ENCODE measurements around the gene MTARC2. TPM values are rescaled to one million over a fixed set of nuclear protein-coding genes. Genes with fewer than 3 reads are reported as not detected.

The MTARC2 gene
- total RNA-seq, 1 experiment from 2014 or later, result 10.7 TPM

GRCh38 chr1:220767312-220768125, 19.4 kb downstream of the MTARC2 start:
- DNase-seq (ENCODE audit: extremely low read depth, low read depth), result no peak

GRCh38 chr1:220768126-220768601, 20.0 kb downstream of the MTARC2 start:
- DNase-seq (ENCODE audit: extremely low read depth, low read depth), result no peak

- DNase-seq (ENCODE audit: extremely low read depth, low read depth), result no peak
Measured at GRCh38 chr1:220769205-220769604, 21.1 kb downstream of the MTARC2 start.

- no peak for DNase-seq (ENCODE audit: extremely low read depth, low read depth)
Measured at GRCh38 chr1:220770245-220770913, 22.3 kb downstream of the MTARC2 start.

GRCh38 chr1:220772846-220773245, 24.7 kb downstream of the MTARC2 start:
- DNase-seq (ENCODE audit: extremely low read depth, low read depth), result no peak

- peak; percentile 54 for DNase-seq (ENCODE audit: extremely low read depth, low read depth)
Measured at GRCh38 chr1:220775240-220775853, 27.2 kb downstream of the MTARC2 start.

- DNase-seq (ENCODE audit: extremely low read depth, low read depth), result no peak
Measured at GRCh38 chr1:220776254-220776653, 28.1 kb downstream of the MTARC2 start.

- DNase-seq (ENCODE audit: extremely low read depth, low read depth), result peak; percentile 77
Measured at GRCh38 chr1:220776720-220777326, 28.7 kb downstream of the MTARC2 start.

- DNase-seq (ENCODE audit: extremely low read depth, low read depth), result no peak
Measured at GRCh38 chr1:220783453-220783852, 35.3 kb downstream of the MTARC2 start.

GRCh38 chr1:220784751-220785150, 36.6 kb downstream of the MTARC2 start:
- DNase-seq (ENCODE audit: extremely low read depth, low read depth), result no peak

- no peak for DNase-seq (ENCODE audit: extremely low read depth, low read depth)
Measured at GRCh38 chr1:220785166-220786056, 37.3 kb downstream of the MTARC2 start.

- DNase-seq (ENCODE audit: extremely low read depth, low read depth), result no peak
Measured at GRCh38 chr1:220786057-220786336, 37.9 kb downstream of the MTARC2 start.

- peak; percentile 54 for DNase-seq (ENCODE audit: extremely low read depth, low read depth)
Measured at GRCh38 chr1:220786337-220787068, 38.4 kb downstream of the MTARC2 start, which contains the start of gene MTARC1. Gene MTARC1, plus strand, starts transcription at chr1:220786913. Its CDS starts 32 bp downstream, at chr1:220786945.

GRCh38 chr1:220787069-220787619, 39.0 kb downstream of the MTARC2 start:
- DNase-seq (ENCODE audit: extremely low read depth, low read depth), result no peak

- DNase-seq (ENCODE audit: extremely low read depth, low read depth), result no peak
Measured at GRCh38 chr1:220788900-220789299, 40.8 kb downstream of the MTARC2 start.

GRCh38 chr1:220789532-220790147, 41.5 kb downstream of the MTARC2 start:
- no peak for DNase-seq (ENCODE audit: extremely low read depth, low read depth)

- DNase-seq (ENCODE audit: extremely low read depth, low read depth), result no peak
Measured at GRCh38 chr1:220791285-220791684, 43.2 kb downstream of the MTARC2 start.

GRCh38 chr1:220791956-220792355, 43.8 kb downstream of the MTARC2 start:
- no peak for DNase-seq (ENCODE audit: extremely low read depth, low read depth)

GRCh38 chr1:220796530-220796929, 48.4 kb downstream of the MTARC2 start:
- no peak for DNase-seq (ENCODE audit: extremely low read depth, low read depth)
